Measurements from ENCODE around the gene NPHP4. TPM values are rescaled to one million over a fixed set of nuclear protein-coding genes. Genes with fewer than 3 reads are reported as not detected.
"Not testable (repeated sequence)": the region's sequence is repeated elsewhere in the genome, so short reads cannot be mapped to it uniquely, and the experiment has no call there.

NPHP4 gene
- polyA plus RNA-seq, 2 donors: 2.9 to 4.4 TPM

DNA sequence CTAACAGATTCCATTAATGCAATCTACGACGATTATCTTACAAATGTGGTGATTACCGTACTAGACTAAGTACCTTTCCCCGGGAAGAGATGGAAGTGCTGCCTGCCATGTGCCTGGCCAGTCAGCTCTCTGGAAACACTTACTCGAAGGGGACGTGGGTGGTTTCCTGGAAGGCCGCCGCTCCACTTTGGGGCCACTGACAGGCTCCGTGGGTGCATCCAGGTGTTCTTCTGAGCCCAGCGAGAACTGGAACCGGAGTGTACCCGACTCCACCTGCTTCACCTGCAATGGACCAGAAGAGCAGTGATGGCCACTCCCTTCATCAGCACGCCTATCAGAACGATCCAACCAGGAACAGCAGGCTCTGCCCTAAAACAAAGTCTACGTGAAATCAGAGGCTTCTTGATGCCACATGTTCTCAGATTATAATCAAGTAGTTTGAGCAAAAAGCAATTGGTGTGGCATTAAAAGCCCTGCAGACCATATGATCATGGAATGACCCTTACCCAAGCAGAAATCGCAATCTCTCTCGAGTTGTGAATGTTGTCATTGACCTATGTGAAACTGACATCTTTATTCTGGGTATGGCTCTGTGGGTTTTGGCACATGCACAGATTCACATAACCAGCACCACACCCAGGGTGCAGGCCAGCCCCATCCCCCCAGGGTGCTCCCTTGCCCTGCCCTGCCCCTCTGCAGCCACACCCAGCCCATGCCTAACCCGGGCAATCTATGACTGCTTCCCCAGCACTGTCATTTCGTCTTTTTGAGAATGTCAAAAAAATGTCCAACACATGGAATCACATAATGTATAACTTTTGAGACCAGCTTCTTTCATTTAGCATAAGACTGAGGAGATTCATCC lies 64.5 kb downstream of the NPHP4 start:
- no peaks in the 10 kb centered on the region for H3K9me3 ChIP-seq (ENCODE audit: control insufficient read depth in 2 of 2, insufficient read depth in 1 of 2, low read depth in 1 of 2, low read length in 1 of 2)
- H3K27ac ChIP-seq (ENCODE audit: low read depth in 2 of 2, low read length in 1 of 2): no peak overlapping the region
- peaks cover 0 to 3% of the 10 kb centered on the region in 2 donors for H3K36me3 ChIP-seq (ENCODE audit: control insufficient read depth in 2 of 2, insufficient read depth in 2 of 2, low read length in 1 of 2)
- H3K4me3 ChIP-seq (ENCODE audit: low read depth in 1 of 2, low read length in 2 of 2): no peak overlapping the region
- H3K4me1 ChIP-seq (ENCODE audit: control insufficient read depth in 2 of 2, insufficient read depth in 2 of 2, low read length in 1 of 2): no peaks in the 10 kb centered on the region
- H3K27me3 ChIP-seq (ENCODE audit: control insufficient read depth in 1 of 2, insufficient read depth in 2 of 2, low read length in 2 of 2): no peaks in the 10 kb centered on the region
- 88% methylated on average over 19 of the region's 19 CpGs for WGBS, 2 donors

DNA sequence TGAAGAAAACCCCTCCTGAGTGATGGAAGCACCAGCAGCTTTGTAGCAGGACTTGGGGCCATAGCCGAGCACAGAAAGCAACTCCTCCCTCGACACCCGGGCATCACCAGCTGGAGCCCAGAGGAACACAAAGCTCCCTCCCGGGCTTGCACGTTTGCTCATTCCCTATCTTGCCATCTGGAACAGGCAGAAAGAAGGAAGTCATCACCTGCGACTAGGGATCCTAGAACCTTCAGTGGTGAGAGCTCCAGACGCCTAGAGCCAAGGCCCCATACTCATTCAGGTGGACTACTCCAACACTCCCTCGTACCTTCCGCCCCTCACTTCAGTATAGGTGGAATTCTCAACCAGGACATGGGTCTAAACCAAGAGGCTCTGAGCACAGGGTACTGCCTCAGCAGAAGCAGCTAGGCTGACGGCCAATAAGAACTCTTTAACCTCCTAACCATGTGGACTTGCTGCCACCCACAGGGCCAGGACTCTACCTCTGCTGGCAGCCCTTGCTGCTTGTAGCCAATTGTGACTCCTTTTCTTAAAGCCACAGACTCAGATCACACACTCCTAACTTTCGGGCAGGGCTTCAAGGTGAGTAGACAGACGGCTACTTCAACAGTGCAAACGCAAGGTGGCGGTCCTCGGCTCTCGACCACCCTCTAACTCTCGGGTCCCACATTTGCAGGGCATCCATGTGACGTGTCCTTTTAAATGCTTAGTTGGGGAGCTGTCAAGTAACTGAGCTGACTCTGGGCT lies 65.4 kb downstream of the NPHP4 start:
- Histone ChIP-seq H3K36me3 (ENCODE audit: control insufficient read depth in 2 of 2, insufficient read depth in 2 of 2, low read length in 1 of 2) (peaks cover 0 to 3% of the 10 kb centered on the region in 2 donors), H3K27ac (ENCODE audit: low read depth in 2 of 2, low read length in 1 of 2) (no peak overlapping the region), H3K4me1 (ENCODE audit: control insufficient read depth in 2 of 2, insufficient read depth in 2 of 2, low read length in 1 of 2) (no peaks in the 10 kb centered on the region), H3K27me3 (ENCODE audit: control insufficient read depth in 1 of 2, insufficient read depth in 2 of 2, low read length in 2 of 2) (no peaks in the 10 kb centered on the region), H3K4me3 (ENCODE audit: low read depth in 1 of 2, low read length in 2 of 2) (no peak overlapping the region), H3K9me3 (ENCODE audit: control insufficient read depth in 2 of 2, insufficient read depth in 1 of 2, low read depth in 1 of 2, low read length in 1 of 2) (no peaks in the 10 kb centered on the region)
- WGBS, 2 donors: 96 to 97% methylated on average over 18 of the region's 18 CpGs

DNA sequence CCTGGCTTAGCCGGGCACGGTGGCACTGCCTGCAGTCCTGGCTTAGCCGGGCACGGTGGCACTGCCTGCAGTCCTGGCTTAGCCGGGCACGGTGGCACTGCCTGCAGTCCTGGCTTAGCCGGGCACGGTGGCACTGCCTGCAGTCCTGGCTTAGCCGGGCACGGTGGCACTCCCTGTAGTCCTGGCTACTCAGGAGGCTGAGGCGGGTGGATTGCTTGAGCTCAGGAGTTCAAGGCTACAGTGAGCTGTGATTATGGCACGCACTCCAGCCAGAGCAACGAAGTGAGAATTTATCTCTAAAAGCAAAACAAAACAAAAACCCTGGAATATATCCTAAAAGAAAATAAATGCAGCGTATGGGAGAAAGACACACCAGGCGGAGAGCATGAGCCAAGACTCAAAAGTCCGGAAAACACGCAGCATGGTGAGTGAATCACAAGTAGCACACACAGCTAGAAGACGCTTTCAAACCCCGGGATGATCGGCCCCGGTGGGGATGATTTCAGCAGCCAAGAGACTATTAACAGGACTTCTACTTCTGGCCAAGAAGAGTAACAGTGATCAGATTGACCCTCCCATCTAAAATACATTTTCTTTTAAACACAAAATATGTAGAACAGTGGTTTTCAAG lies 69.4 kb downstream of the NPHP4 start:
- H3K9me3 ChIP-seq (ENCODE audit: control insufficient read depth in 2 of 2, insufficient read depth in 1 of 2, low read depth in 1 of 2, low read length in 1 of 2); H3K36me3 ChIP-seq (ENCODE audit: control insufficient read depth in 2 of 2, insufficient read depth in 2 of 2, low read length in 1 of 2); H3K4me1 ChIP-seq (ENCODE audit: control insufficient read depth in 2 of 2, insufficient read depth in 2 of 2, low read length in 1 of 2); H3K27ac ChIP-seq (ENCODE audit: low read depth in 2 of 2, low read length in 1 of 2); H3K27me3 ChIP-seq (ENCODE audit: control insufficient read depth in 1 of 2, insufficient read depth in 2 of 2, low read length in 2 of 2); H3K4me3 ChIP-seq (ENCODE audit: low read depth in 1 of 2, low read length in 2 of 2): not testable (repeated sequence)
- WGBS, 2 donors: 87 to 94% methylated on average over 19 to 21 of the region's 21 CpGs

DNA sequence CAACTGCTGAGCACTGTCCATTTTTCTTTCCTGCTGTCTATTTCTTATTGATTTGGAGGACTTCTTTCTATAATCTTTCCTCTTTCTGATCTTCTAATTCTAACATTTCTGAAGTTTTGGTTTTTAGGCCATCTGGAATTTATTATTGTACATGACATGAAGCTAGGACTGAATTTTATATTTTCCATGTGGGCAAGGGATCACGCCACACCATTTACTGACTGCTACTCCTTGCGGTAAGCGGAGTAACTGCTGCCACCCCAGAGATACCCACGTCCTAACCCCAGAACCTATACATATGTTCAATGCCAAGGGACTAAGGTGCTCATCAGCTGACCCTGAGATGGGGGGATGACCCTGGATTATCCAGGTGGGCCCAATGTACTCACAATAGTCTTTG lies 70.6 kb downstream of the NPHP4 start:
- no peaks in the 10 kb centered on the region for H3K9me3 ChIP-seq (ENCODE audit: control insufficient read depth in 2 of 2, insufficient read depth in 1 of 2, low read depth in 1 of 2, low read length in 1 of 2)
- H3K4me1 ChIP-seq (ENCODE audit: control insufficient read depth in 2 of 2, insufficient read depth in 2 of 2, low read length in 1 of 2): no peaks in the 10 kb centered on the region
- H3K4me3 ChIP-seq (ENCODE audit: low read depth in 1 of 2, low read length in 2 of 2): no peak overlapping the region
- H3K27ac ChIP-seq (ENCODE audit: low read depth in 2 of 2, low read length in 1 of 2): no peak overlapping the region
- no peaks in the 10 kb centered on the region for H3K36me3 ChIP-seq (ENCODE audit: control insufficient read depth in 2 of 2, insufficient read depth in 2 of 2, low read length in 1 of 2)
- 94 to 97% methylated on average over 4 of the region's 4 CpGs for WGBS, 2 donors
- no peaks in the 10 kb centered on the region for H3K27me3 ChIP-seq (ENCODE audit: control insufficient read depth in 1 of 2, insufficient read depth in 2 of 2, low read length in 2 of 2)

DNA sequence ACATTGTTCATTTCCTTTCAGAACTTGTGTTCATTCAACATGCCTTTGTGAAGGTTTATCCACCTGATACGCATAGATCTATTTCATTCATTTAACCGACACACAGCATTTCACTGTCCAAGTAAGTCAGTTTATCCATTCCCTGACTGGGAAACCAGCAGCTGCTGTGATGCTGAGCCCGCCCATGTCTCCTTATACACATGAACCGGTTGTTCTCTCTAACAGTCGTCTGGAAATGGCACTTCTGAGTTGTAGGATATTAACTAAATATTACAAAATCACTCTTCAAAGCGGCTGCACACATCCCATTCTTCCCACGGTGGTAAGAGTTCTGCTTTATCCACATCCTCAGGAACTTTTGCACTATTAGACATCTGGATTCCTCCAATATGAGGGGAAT lies 71.1 kb downstream of the NPHP4 start:
- no peak overlapping the region for H3K4me3 ChIP-seq (ENCODE audit: low read depth in 1 of 2, low read length in 2 of 2)
- H3K9me3 ChIP-seq (ENCODE audit: control insufficient read depth in 2 of 2, insufficient read depth in 1 of 2, low read depth in 1 of 2, low read length in 1 of 2): no peaks in the 10 kb centered on the region
- H3K27ac ChIP-seq (ENCODE audit: low read depth in 2 of 2, low read length in 1 of 2): no peak overlapping the region
- 82 to 91% methylated on average over 7 of the region's 7 CpGs for WGBS, 2 donors
- H3K36me3 ChIP-seq (ENCODE audit: control insufficient read depth in 2 of 2, insufficient read depth in 2 of 2, low read length in 1 of 2): no peaks in the 10 kb centered on the region
- H3K4me1 ChIP-seq (ENCODE audit: control insufficient read depth in 2 of 2, insufficient read depth in 2 of 2, low read length in 1 of 2): no peaks in the 10 kb centered on the region
- H3K27me3 ChIP-seq (ENCODE audit: control insufficient read depth in 1 of 2, insufficient read depth in 2 of 2, low read length in 2 of 2): no peaks in the 10 kb centered on the region

DNA sequence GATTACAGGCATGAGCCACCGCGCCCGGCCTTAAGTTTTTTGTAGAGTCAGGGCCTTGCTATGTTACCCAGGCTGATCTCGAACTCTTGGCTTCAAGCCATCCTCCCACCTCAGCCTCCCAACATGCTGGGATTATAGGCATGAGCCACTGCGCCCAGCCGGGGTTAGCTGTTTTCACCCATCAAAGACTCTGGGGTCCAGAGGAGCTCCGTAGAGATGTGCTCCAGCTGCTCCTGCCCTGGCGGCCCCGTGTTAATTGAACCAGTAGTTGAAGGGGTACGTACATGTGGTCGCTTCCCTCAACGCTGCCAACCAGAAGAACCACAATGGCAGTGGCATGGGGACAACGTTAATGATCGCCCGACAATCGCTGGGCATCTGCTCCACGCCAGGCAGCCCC lies 72.0 kb downstream of the NPHP4 start:
- Histone ChIP-seq H3K4me3 (ENCODE audit: low read depth in 1 of 2, low read length in 2 of 2) (no peak overlapping the region), H3K4me1 (ENCODE audit: control insufficient read depth in 2 of 2, insufficient read depth in 2 of 2, low read length in 1 of 2) (peaks cover 0 to 2% of the 10 kb centered on the region in 2 donors), H3K36me3 (ENCODE audit: control insufficient read depth in 2 of 2, insufficient read depth in 2 of 2, low read length in 1 of 2) (no peaks in the 10 kb centered on the region), H3K27ac (ENCODE audit: low read depth in 2 of 2, low read length in 1 of 2) (no peak overlapping the region), H3K27me3 (ENCODE audit: control insufficient read depth in 1 of 2, insufficient read depth in 2 of 2, low read length in 2 of 2) (no peaks in the 10 kb centered on the region), H3K9me3 (ENCODE audit: control insufficient read depth in 2 of 2, insufficient read depth in 1 of 2, low read depth in 1 of 2, low read length in 1 of 2) (no peaks in the 10 kb centered on the region)
- WGBS, 2 donors: 96% methylated on average over 17 of the region's 17 CpGs

DNA sequence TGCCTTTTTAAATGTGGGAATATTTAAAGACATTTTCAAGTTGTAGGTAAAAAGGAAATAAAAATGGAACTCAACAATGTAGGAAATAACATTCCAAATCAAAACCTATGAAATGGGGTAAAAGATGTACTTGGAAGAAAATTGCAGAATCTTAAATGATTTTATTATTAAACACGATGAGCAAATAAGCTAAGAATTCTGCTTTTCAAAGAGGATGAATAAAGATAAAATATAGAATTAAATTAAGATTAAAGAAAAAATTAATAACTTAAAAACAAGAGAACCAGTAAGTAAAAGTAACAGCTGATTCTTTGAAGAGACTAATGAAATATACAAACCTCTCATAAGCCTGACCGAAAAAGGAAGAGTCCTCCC lies 74.0 kb downstream of the NPHP4 start:
- no peaks in the 10 kb centered on the region for H3K9me3 ChIP-seq (ENCODE audit: control insufficient read depth in 2 of 2, insufficient read depth in 1 of 2, low read depth in 1 of 2, low read length in 1 of 2)
- H3K4me3 ChIP-seq (ENCODE audit: low read depth in 1 of 2, low read length in 2 of 2): no peak overlapping the region
- H3K36me3 ChIP-seq (ENCODE audit: control insufficient read depth in 2 of 2, insufficient read depth in 2 of 2, low read length in 1 of 2): no peaks in the 10 kb centered on the region
- no peak overlapping the region for H3K27ac ChIP-seq (ENCODE audit: low read depth in 2 of 2, low read length in 1 of 2)
- no peaks in the 10 kb centered on the region for H3K27me3 ChIP-seq (ENCODE audit: control insufficient read depth in 1 of 2, insufficient read depth in 2 of 2, low read length in 2 of 2)
- WGBS, 2 donors: 47 to 68% methylated on average over 2 of the region's 2 CpGs
- H3K4me1 ChIP-seq (ENCODE audit: control insufficient read depth in 2 of 2, insufficient read depth in 2 of 2, low read length in 1 of 2): peaks cover 0 to 2% of the 10 kb centered on the region in 2 donors

DNA sequence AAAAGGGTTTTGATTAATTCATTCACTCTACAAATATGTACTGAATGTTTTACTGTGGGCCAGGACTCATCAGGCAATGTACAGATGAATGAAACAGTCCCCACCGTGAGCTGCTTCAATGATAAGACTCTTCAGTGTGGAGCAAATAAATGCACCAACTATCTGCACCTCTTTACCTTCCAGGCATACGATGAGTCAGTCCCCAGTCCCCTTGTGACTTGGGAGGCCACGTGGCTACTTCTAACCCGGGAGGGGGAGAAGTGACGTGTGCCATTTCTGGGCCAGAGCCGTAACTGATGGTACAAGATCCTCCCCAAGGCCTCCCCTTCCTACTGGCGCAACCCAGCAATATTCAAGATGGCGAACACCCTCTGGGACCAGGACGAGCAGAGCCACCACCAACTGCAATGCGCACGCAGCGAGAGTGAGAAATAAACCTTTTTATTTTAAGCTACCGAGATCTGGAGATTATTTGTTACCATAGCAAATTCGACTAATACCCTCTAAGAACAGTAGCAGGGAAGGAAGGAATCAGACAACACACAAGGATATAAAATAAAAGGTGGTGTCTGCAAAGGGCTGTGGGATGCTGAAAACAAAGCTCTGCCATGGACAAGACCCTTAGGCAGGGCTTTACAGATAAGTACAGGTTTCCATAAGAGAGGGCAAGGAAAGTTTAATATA lies 74.5 kb downstream of the NPHP4 start:
- no peak overlapping the region for H3K27ac ChIP-seq (ENCODE audit: low read depth in 2 of 2, low read length in 1 of 2)
- H3K4me1 ChIP-seq (ENCODE audit: control insufficient read depth in 2 of 2, insufficient read depth in 2 of 2, low read length in 1 of 2): peaks cover 0 to 2% of the 10 kb centered on the region in 2 donors
- H3K36me3 ChIP-seq (ENCODE audit: control insufficient read depth in 2 of 2, insufficient read depth in 2 of 2, low read length in 1 of 2): no peaks in the 10 kb centered on the region
- no peaks in the 10 kb centered on the region for H3K27me3 ChIP-seq (ENCODE audit: control insufficient read depth in 1 of 2, insufficient read depth in 2 of 2, low read length in 2 of 2)
- WGBS, 2 donors: 85 to 90% methylated on average over 14 of the region's 14 CpGs
- H3K9me3 ChIP-seq (ENCODE audit: control insufficient read depth in 2 of 2, insufficient read depth in 1 of 2, low read depth in 1 of 2, low read length in 1 of 2): no peaks in the 10 kb centered on the region
- no peak overlapping the region for H3K4me3 ChIP-seq (ENCODE audit: low read depth in 1 of 2, low read length in 2 of 2)

DNA sequence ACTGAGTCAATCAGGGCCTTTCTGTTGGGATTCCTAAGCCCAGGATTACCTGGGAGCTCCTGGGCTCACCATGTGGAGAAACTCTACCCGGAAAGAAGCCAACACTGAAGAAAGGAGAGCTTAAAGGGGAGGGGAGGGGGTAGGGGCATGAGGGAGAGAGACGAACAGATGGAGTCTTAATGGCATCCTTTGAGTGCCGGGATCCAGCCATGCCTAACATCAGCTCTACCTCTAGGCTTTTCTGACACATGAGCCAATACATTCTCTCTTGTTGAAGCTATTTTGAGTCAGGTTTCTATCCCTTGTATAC lies 75.0 kb downstream of the NPHP4 start:
- H3K27me3 ChIP-seq (ENCODE audit: control insufficient read depth in 1 of 2, insufficient read depth in 2 of 2, low read length in 2 of 2): no peaks in the 10 kb centered on the region
- peaks cover 0 to 2% of the 10 kb centered on the region in 2 donors for H3K4me1 ChIP-seq (ENCODE audit: control insufficient read depth in 2 of 2, insufficient read depth in 2 of 2, low read length in 1 of 2)
- H3K9me3 ChIP-seq (ENCODE audit: control insufficient read depth in 2 of 2, insufficient read depth in 1 of 2, low read depth in 1 of 2, low read length in 1 of 2): no peaks in the 10 kb centered on the region
- no peaks in the 10 kb centered on the region for H3K36me3 ChIP-seq (ENCODE audit: control insufficient read depth in 2 of 2, insufficient read depth in 2 of 2, low read length in 1 of 2)
- no peak overlapping the region for H3K4me3 ChIP-seq (ENCODE audit: low read depth in 1 of 2, low read length in 2 of 2)
- H3K27ac ChIP-seq (ENCODE audit: low read depth in 2 of 2, low read length in 1 of 2): no peak overlapping the region
- 89 to 91% methylated on average over 3 of the region's 3 CpGs for WGBS, 2 donors
